ENCODE data around the gene DNAJC7.
"Not testable (repeated sequence)": the region's sequence is repeated elsewhere in the genome, so short reads cannot be mapped to it uniquely, and the experiment has no call there.

DNAJC7 gene

GRCh38 chr17:42039794-42040763 is 22.8 kb upstream of the DNAJC7 start:
- DNase-seq, result no peak

DNA sequence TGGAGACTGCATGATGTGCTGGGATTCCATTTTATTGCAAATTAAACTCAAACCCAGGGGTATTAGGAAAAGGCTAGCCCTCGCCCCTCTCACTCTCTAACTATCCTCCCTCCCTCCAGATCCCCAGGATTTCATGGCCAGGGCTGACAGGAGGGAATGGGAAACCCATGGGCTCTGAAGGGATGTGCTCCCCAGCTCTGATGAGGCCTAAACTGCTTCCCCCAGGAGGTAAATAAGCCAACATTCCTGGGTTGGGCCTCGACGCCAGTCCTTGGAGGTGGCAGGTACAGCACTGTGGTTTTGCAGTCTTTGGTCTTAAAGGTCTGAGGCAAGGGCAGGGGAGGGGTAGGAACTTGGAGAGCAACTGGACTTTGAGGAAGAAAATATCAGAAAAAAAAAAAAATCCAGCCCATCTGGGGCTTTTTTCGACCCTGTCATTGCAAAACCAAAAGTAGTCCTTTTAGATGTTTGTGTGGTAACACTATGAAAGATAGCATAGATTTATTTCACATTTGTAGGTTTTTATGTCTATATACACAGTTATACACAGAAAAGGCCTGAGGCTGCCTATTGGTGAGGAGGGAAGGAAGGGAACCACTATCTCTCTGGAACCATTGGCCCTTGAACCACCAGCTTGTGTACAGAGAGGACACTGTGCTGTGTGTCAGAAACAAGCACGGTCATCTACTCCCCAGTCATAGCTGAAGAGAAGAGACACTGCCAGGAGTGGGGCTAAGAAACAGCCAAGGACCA is 21.2 kb upstream of the DNAJC7 start:
- no peak for DNase-seq

GRCh38 chr17:42034059-42034458 is 16.8 kb upstream of the DNAJC7 start:
- DNase-seq, result no peak

DNA sequence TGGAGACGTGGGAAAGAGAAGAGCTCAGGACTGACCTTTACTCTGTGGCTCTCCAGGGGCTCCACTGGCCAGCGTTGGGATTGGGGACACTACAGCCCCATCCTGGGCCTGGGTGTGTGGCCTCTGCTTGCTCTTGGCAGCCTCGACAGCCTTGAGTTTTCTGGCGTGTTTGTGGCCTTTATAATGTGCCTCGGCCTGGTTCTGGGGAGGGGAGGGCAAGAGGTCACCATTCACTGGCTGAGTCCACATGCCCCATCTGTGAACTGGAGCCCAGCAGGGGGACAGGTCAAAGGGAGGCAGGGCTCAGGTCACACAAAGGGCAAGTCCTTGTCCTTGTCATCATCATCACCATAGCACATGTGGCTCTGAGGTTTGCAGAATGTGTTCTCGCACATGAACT is 14.3 kb upstream of the DNAJC7 start:
- DNase-seq, result no peak

DNA sequence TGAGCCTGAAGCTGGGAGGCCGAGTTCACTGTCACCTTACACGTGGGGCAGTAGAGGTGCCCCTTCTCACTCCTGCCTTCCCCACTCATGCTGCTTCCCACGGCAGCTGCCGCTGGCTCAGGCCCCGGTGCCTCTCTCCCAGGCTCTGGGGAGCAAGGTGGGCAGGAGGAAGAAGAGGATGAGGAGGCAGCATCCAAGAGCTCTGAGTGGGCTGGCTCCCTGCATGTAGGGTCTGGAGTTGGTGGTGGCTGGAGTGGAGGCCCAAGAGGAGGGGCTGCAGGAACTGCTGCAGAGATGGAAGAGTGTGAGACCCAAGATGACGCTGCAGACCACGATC is 11.5 kb upstream of the DNAJC7 start:
- no peak for DNase-seq

GRCh38 chr17:42027961-42028790 is 10.9 kb upstream of the DNAJC7 start:
- no peak for DNase-seq

- no peak for DNase-seq
Measured at GRCh38 chr17:42027590-42027889, 10.3 kb upstream of the DNAJC7 start.

- no peak for DNase-seq
Measured at GRCh38 chr17:42026857-42027589, 9.8 kb upstream of the DNAJC7 start.

- no peak for DNase-seq
Measured at GRCh38 chr17:42025936-42026335, 8.7 kb upstream of the DNAJC7 start.

- DNase-seq, result no peak
Measured at GRCh38 chr17:42025191-42025579, 7.9 kb upstream of the DNAJC7 start.

GRCh38 chr17:42023524-42024349 is 6.5 kb upstream of the DNAJC7 start:
- DNase-seq, result no peak

DNA sequence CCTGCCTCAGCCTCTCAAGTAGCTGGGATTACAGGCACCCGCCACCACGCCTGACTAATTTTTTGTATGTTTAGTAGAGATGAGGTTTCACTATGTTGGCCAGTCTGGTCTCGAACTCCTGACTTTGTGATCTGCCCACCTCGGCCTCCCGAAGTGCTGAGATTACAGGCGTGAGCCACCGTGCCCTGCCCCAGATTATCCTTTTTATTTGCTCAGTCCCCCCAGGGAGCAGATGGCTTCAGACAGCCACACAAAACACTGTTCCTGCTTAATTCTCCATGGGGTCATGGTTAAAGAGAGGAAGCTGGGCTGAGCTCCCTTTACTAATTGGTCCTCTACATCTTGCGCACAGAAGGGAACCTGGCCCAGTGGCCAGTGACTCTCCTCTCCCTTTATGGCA is 3.6 kb upstream of the DNAJC7 start:
- DNase-seq, result not testable (repeated sequence)

DNA sequence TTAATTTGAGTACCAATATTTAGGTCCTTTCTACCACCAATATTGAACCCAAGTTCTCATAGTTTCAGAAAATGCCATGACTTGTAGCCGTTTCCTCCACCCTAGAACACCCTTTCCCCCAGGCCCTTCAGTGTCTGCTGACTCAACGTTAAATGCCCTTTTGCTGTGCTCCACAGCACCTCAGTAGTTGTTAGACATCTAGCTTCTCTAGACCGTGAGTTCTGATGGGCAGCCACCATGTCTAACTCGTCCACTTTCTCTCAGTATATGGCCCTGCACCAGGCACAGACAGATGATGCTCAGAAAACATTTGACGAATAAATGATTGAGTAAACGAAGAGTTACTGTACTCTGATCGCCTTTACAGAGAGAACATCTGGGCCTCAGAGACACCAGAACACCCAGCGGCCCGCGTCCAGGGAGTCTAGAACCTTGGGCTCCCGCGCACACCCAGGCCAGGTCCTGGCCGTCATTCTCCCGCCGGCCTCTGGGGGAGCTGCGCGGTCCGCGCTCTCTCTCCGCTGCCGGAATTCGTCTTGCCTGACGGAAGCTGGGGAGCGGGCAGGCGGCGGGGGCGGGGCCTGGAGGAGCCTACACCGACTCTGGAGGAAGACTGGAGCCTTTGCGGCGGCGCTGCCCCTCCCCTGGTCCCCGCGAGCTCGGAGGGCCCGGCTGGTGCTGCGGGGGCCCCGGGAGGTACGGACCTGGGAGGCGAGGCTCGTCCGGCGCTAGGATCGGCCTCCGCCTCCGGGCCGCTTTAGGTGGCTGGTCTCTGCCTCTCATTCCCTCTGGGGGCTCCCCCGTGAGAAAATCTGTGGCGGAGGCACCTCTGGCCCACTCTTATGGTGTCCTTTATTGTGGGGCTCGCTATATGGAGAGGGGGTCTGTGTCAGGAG is 2.5 kb upstream of the DNAJC7 start, which contains the start of gene NKIRAS2:
Gene NKIRAS2, plus strand, starts transcription at position 582 of the 896 bp plus-strand sequence. CDS start 1,488 bp downstream, outside the sequence.
- peak; percentile 83 for DNase-seq

- no peak for DNase-seq
Measured at GRCh38 chr17:42018988-42019387, 1.7 kb upstream of the DNAJC7 start.

- no peak for DNase-seq
Measured at GRCh38 chr17:42018339-42018738, 1.1 kb upstream of the DNAJC7 start.

DNA sequence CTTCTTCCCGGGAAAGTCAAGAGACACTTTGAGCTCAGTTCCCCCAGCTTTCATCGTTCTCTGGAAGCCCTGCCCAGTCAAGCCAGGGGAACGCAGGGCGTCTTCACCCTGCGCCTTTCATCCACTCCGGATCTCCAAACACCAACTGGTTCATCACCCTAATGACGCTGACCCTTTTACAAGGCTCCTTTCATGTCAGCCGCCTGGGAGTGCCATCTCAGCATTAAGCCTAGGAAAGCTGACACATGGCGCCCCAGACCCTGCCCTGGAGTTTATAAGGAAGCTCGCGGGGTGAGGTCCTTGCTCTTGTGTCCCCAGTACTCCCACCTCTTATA is 594 bp upstream of the DNAJC7 start:
- no peak for DNase-seq

DNA sequence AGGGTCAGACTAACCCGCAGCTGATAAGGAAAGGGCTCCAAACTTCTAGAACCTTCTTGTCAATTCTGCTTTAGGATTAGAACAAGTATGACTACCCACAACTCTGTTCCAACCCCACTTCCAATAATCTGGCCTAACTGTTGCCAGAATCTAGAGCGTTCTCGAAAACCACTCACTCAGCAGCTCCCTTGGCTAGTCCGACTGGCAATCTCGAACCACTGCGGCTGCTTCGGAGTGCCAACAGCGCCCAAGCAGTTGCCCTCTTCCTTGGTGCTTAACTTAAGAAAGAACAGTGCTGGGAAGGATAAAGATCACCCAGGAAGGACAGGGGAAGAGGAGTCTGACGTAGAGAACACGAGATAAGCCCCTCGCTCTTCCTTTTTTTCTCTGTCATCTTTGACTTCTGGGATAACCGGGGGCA is 818 bp downstream of the DNAJC7 start:
- DNase-seq, result no peak

- DNase-seq, result not testable (repeated sequence)
Measured at GRCh38 chr17:42013740-42014139, 3.5 kb downstream of the DNAJC7 start.

DNA sequence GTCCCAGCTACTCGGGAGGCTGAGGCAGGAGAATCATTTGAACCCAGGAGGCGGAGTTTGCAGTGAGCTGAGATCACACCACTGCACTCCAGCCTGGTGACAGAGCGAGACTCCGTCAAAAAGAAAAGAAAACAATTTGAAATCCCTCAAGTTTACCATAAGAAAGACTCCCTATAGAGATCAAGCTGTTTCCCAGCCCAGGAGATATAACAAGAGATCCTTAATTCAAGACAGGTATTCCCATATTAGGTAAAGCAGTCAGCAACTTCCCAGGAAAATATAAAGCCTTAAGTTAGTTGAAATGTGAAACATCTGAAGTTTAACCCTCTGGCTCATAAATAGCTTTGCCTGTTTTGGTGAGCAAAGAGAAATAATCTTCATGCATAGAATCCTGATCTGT is 4.9 kb downstream of the DNAJC7 start:
- not testable (repeated sequence) for DNase-seq

DNA sequence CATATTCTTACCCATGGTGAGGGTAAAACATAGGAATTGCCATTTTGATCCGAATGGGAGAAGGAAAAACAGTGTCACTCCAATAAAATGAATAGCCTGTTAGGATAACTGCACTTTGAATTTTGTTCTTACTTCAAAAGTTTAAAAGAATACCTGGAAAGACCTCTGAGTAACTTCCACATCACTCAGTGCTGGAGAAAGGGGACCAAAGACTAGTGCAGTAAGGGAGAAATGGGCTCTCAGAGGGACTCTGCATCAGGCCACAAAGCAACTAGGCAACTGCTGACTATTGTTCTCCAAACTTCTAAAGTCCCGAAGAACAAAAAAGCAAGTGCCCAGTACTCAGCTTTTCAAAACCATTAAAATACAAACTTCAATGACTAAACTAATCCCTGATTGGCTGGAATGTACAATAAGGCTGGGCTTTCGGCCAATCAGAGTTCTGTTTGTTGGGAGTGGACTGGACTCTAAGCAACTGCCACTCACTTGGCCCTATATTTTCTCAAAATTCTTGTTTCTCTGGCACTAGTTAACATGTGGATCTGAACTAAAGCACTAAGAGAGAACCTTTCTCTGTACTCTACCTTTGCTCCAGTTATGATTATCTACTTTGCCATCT is 6.2 kb downstream of the DNAJC7 start:
- no peak for DNase-seq
